ENCODE measurements around the gene AQP10. TPM values are rescaled to one million over a fixed set of nuclear protein-coding genes. Genes with fewer than 3 reads are reported as not detected.

Gene AQP10
- total and polyA plus RNA-seq, 9 of the 15 experiments (the other 6 are each of a cell fraction or from before 2014, with no cell fraction given): 0.37 to 9.7 (median 1.9) TPM

DNA sequence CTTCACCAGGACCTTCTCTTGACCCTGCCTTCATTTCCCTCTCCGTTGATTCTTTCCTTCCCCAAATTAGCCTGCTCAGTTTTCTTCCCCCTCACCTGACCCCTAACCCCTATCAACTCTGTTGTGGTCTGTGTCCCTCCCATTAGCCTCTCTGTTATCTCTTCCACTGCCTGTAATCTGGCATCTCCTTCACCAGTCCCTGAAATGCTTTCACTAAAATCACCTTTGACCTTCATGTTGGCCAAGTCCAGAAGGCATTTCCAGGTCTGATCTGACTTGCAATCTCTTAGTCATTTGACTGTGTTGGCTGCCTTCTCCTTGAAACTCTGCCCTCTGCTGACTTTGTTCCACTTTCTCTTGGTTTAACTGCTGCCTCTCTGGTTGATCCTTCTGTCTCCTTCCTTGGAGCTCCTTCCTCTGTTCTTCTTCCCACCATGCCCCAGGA, 32.6 kb downstream of the AQP10 start (continued):
- no peak for TF ChIP-seq FOXA1 (IDR thresholded peaks at IDR 0.05; ENCODE audit: borderline replicate concordance)
- peak; percentile 30; the same call in 1 of the 2 replicates for TF ChIP-seq CREM (IDR thresholded peaks at IDR 0.05; ENCODE audit: low read depth)
- no peak for TF ChIP-seq CBFB (CRISPR knock-in tag; IDR thresholded peaks at IDR 0.05)
- TF ChIP-seq TBL1XR1 (IDR thresholded peaks at IDR 0.05; ENCODE audit: low read length in 2 of 2): peak in 1 of 2 experiments; percentile 53; a peak in 1 of 4 replicates
- TF ChIP-seq CBFA2T2 (conservative IDR thresholded peaks at IDR 0.05): peak; percentile 87
- TF ChIP-seq ARHGAP35 (IDR thresholded peaks at IDR 0.05; ENCODE audit: partially characterized antibody): peak; percentile 36
- no peak for TF ChIP-seq ZFX (CRISPR knock-in tag; IDR thresholded peaks at IDR 0.05)
- TF ChIP-seq, protein P1, sequence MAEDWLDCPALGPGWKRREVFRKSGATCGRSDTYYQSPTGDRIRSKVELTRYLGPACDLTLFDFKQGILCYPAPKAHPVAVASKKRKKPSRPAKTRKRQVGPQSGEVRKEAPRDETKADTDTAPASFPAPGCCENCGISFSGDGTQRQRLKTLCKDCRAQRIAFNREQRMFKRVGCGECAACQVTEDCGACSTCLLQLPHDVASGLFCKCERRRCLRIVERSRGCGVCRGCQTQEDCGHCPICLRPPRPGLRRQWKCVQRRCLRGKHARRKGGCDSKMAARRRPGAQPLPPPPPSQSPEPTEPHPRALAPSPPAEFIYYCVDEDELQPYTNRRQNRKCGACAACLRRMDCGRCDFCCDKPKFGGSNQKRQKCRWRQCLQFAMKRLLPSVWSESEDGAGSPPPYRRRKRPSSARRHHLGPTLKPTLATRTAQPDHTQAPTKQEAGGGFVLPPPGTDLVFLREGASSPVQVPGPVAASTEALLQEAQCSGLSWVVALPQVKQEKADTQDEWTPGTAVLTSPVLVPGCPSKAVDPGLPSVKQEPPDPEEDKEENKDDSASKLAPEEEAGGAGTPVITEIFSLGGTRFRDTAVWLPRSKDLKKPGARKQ (CRISPR knock-in tag; IDR thresholded peaks at IDR 0.05): no peak
- TF ChIP-seq, protein P2, sequence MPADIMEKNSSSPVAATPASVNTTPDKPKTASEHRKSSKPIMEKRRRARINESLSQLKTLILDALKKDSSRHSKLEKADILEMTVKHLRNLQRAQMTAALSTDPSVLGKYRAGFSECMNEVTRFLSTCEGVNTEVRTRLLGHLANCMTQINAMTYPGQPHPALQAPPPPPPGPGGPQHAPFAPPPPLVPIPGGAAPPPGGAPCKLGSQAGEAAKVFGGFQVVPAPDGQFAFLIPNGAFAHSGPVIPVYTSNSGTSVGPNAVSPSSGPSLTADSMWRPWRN (IDR thresholded peaks at IDR 0.05; ENCODE audit: low read depth): peak; percentile 85
- TF ChIP-seq, protein P3, sequence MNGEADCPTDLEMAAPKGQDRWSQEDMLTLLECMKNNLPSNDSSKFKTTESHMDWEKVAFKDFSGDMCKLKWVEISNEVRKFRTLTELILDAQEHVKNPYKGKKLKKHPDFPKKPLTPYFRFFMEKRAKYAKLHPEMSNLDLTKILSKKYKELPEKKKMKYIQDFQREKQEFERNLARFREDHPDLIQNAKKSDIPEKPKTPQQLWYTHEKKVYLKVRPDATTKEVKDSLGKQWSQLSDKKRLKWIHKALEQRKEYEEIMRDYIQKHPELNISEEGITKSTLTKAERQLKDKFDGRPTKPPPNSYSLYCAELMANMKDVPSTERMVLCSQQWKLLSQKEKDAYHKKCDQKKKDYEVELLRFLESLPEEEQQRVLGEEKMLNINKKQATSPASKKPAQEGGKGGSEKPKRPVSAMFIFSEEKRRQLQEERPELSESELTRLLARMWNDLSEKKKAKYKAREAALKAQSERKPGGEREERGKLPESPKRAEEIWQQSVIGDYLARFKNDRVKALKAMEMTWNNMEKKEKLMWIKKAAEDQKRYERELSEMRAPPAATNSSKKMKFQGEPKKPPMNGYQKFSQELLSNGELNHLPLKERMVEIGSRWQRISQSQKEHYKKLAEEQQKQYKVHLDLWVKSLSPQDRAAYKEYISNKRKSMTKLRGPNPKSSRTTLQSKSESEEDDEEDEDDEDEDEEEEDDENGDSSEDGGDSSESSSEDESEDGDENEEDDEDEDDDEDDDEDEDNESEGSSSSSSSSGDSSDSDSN (IDR thresholded peaks at IDR 0.05; ENCODE audit: borderline replicate concordance in 1 of 2, low read depth in 2 of 2, low read length in 2 of 2): 0 out of 4 replicates have a peak, but pooled peaks of 1 of the 2 experiments have one; percentile 31
- TF ChIP-seq FIP1L1 (IDR thresholded peaks at IDR 0.05; ENCODE audit: low read depth, low read length, poor library complexity, severe bottlenecking): no peak
- peak; percentile 89 for TF ChIP-seq NR2C2 (CRISPR knock-in tag; IDR thresholded peaks at IDR 0.05)
- peak; percentile 97 for TF ChIP-seq NR2C2 (tag; IDR thresholded peaks at IDR 0.05)
- TF ChIP-seq, protein P4, sequence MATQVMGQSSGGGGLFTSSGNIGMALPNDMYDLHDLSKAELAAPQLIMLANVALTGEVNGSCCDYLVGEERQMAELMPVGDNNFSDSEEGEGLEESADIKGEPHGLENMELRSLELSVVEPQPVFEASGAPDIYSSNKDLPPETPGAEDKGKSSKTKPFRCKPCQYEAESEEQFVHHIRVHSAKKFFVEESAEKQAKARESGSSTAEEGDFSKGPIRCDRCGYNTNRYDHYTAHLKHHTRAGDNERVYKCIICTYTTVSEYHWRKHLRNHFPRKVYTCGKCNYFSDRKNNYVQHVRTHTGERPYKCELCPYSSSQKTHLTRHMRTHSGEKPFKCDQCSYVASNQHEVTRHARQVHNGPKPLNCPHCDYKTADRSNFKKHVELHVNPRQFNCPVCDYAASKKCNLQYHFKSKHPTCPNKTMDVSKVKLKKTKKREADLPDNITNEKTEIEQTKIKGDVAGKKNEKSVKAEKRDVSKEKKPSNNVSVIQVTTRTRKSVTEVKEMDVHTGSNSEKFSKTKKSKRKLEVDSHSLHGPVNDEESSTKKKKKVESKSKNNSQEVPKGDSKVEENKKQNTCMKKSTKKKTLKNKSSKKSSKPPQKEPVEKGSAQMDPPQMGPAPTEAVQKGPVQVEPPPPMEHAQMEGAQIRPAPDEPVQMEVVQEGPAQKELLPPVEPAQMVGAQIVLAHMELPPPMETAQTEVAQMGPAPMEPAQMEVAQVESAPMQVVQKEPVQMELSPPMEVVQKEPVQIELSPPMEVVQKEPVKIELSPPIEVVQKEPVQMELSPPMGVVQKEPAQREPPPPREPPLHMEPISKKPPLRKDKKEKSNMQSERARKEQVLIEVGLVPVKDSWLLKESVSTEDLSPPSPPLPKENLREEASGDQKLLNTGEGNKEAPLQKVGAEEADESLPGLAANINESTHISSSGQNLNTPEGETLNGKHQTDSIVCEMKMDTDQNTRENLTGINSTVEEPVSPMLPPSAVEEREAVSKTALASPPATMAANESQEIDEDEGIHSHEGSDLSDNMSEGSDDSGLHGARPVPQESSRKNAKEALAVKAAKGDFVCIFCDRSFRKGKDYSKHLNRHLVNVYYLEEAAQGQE (IDR thresholded peaks at IDR 0.05; ENCODE audit: borderline replicate concordance): peak; percentile 49; the same call in 1 of the 2 replicates
- TF ChIP-seq, protein P4 (CRISPR knock-in tag; IDR thresholded peaks at IDR 0.05; ENCODE audit: low read depth): no peak
- peak; percentile 65 for TF ChIP-seq EP300 (IDR thresholded peaks at IDR 0.05; ENCODE audit: low read length)
- peak; percentile 81; the same call in 1 of the 2 replicates for TF ChIP-seq GATAD2A (IDR thresholded peaks at IDR 0.05)
